Esophagus mucosa (tissue), 1 donor: ENCODE results near the gene RPL10A. TPM values are rescaled to one million over a fixed set of nuclear protein-coding genes. Genes with fewer than 3 reads are reported as not detected.
"Not testable (repeated sequence)": the region's sequence is repeated elsewhere in the genome, so short reads cannot be mapped to it uniquely, and the experiment has no call there.

Experiments
- ATAC-seq: fragments of 200-7000 bp; cut with Tn5 transposase; one replicate; pipeline ENCODE4 v1.9.1; 2020
- total RNA-seq: library from RNA; stranded (reverse); gene quantifications from one replicate; pipeline ENCODE4 v1.2.4, GENCODE V29; 2023
- donor health status: DM: yes; HTN: yes; CAD: no.

Gene RPL10A
- total RNA-seq: 1,723 TPM

- ATAC-seq: peak; percentile 90
These were observed at the start of gene RPL10A for GRCh38 chr6:35468181-35468979. Gene RPL10A (plus strand): TSS chr6:35468401. CDS start chr6:35468435, 34 bp downstream.

GRCh38 chr6:35419417-35419816, 48.8 kb upstream of the RPL10A start:
- no peak for ATAC-seq

- no peak for ATAC-seq
These were observed 48.2 kb upstream of the RPL10A start for GRCh38 chr6:35419961-35420360.

- no peak for ATAC-seq
These were observed 42.9 kb upstream of the RPL10A start for GRCh38 chr6:35425284-35425683.

- ATAC-seq: no peak
These were observed 42.1 kb upstream of the RPL10A start for GRCh38 chr6:35426074-35426473.

- ATAC-seq: peak; percentile 11
These were observed 40.8 kb upstream of the RPL10A start for GRCh38 chr6:35427435-35427834.

GRCh38 chr6:35427851-35428321, 40.3 kb upstream of the RPL10A start:
- no peak for ATAC-seq

GRCh38 chr6:35428421-35429149, 39.6 kb upstream of the RPL10A start:
- ATAC-seq: no peak

- ATAC-seq: no peak
These were observed 38.7 kb upstream of the RPL10A start for GRCh38 chr6:35429463-35429862.

- peak; percentile 25 for ATAC-seq
These were observed 35.9 kb upstream of the RPL10A start for GRCh38 chr6:35432291-35432690.

- ATAC-seq: not testable (repeated sequence)
These were observed 35.5 kb upstream of the RPL10A start for GRCh38 chr6:35432702-35433101.

- no peak for ATAC-seq
These were observed 32.9 kb upstream of the RPL10A start for GRCh38 chr6:35435074-35435837.

- ATAC-seq: no peak
These were observed 31.9 kb upstream of the RPL10A start for GRCh38 chr6:35436071-35436857.

GRCh38 chr6:35438378-35439065, 29.7 kb upstream of the RPL10A start:
- ATAC-seq: not testable (repeated sequence)

- ATAC-seq: no peak
These were observed 28.9 kb upstream of the RPL10A start for GRCh38 chr6:35439308-35439707.

GRCh38 chr6:35441205-35441604, 27.0 kb upstream of the RPL10A start:
- ATAC-seq: no peak

- ATAC-seq: no peak
These were observed 26.6 kb upstream of the RPL10A start for GRCh38 chr6:35441642-35442041.

GRCh38 chr6:35442693-35443092, 25.5 kb upstream of the RPL10A start:
- peak; percentile 71 for ATAC-seq

GRCh38 chr6:35443341-35444030, 24.7 kb upstream of the RPL10A start:
- peak; percentile 51 for ATAC-seq

- ATAC-seq: peak; percentile 15
These were observed 22.5 kb upstream of the RPL10A start for GRCh38 chr6:35445691-35446090.

GRCh38 chr6:35448191-35448590, 20.0 kb upstream of the RPL10A start:
- ATAC-seq: no peak
